Effector memory CD4-positive, alpha-beta T cell (primary cell): ENCODE measurements around the gene BMP8B.

Source experiments
- DNase-seq, 3 donors: peaks; one replicate each; pipeline ENCODE4 v3.0.0-alpha.2; 2020
- H3K27ac ChIP-seq: 2 replicates; pipeline ENCODE4 v1.7.0; 2013; ENCODE audit warnings: mild to moderate bottlenecking, low read length, moderate library complexity; ENCODE audit not compliant: insufficient read depth, poor library complexity, severe bottlenecking
- H3K27me3 ChIP-seq: replicated peaks from 2 replicates; pipeline ENCODE4 v1.7.0; 2013; ENCODE audit warnings: mild to moderate bottlenecking, low read length; ENCODE audit not compliant: insufficient read depth, control insufficient read depth, poor library complexity, severe bottlenecking
- H3K36me3 ChIP-seq: 2 replicates; pipeline ENCODE4 v1.7.0; 2013; ENCODE audit warnings: mild to moderate bottlenecking, low read length, moderate library complexity; ENCODE audit not compliant: control insufficient read depth, insufficient read depth
- H3K4me1 ChIP-seq: 2 replicates; pipeline ENCODE4 v1.7.0; 2013; ENCODE audit warnings: low read length, mild to moderate bottlenecking; ENCODE audit not compliant: control insufficient read depth, insufficient read depth, poor library complexity, severe bottlenecking
- H3K4me3 ChIP-seq: 2 replicates; pipeline ENCODE4 v1.7.0; 2013; ENCODE audit warnings: low read length, low read depth, mild to moderate bottlenecking; ENCODE audit not compliant: insufficient read depth, poor library complexity, severe bottlenecking
- H3K9me3 ChIP-seq: 2 replicates; pipeline ENCODE4 v1.7.0; 2013; ENCODE audit warnings: mild to moderate bottlenecking, low read length, moderate library complexity; ENCODE audit not compliant: control insufficient read depth

Gene BMP8B

DNA sequence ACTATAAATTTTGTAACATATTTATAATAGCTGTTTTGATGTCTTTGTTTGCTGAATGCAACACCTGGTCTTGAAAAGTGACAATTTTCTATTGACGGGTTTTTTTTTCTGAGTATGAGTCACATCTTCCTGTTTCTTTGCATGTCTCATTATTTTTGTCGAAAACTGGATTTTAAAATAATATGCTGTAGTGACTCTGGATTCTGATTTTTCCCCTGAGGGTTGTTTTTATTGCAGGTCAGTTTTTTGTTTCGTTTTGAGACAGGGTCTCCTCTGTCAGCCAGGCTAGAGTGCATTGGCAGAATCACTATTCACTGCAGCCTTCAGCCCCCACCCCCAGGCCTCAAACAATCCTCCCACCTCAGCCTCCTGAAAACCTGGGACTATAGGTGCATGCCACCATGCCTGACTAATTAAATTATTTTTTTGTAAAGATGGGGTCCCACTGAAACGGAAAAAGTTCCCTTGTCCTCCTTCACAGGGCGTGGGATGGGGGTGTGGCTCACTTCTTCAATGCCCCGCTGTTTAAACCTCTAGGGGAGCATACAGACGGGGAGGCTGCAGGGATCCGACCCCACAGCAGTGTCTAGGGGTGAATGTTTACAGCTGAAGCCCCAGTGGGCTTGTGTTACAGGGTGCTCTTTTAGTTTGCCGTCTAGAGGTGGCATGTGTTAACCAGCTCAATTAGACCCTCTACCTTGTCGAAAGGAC, 61.3 kb downstream of the BMP8B start:
- H3K27ac ChIP-seq: no peak overlapping the region
- DNase-seq: no peak
- H3K9me3 ChIP-seq: no peaks in the 10 kb centered on the region
- H3K4me3 ChIP-seq: no peak overlapping the region
- peaks cover 13% of the 10 kb centered on the region for H3K27me3 ChIP-seq
- no peaks in the 10 kb centered on the region for H3K4me1 ChIP-seq
- no peaks in the 10 kb centered on the region for H3K36me3 ChIP-seq

DNA sequence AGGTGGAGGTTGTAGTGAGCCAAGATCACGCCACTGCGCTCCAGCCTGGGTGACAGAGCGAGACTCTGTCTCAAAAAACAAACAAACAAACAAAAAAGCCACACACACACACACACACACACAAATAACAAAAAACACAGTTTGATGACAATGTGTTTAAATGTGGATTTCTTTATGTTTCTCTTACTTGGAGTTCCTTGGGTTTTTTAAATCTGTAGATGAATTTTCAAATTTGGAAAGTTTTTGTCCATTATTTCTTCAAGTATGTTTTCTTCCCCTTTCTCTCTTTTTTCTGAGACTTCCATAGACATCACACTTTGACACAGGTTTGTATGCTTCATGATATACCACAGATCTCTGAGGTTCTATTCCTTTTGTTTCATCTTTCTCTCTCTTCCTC, 62.1 kb downstream of the BMP8B start:
- DNase-seq: no peak
- Histone ChIP-seq H3K4me1 (no peaks in the 10 kb centered on the region), H3K9me3 (no peaks in the 10 kb centered on the region), H3K36me3 (no peaks in the 10 kb centered on the region), H3K4me3 (no peak overlapping the region), H3K27ac (no peak overlapping the region), H3K27me3 (peaks cover 13% of the 10 kb centered on the region)

DNA sequence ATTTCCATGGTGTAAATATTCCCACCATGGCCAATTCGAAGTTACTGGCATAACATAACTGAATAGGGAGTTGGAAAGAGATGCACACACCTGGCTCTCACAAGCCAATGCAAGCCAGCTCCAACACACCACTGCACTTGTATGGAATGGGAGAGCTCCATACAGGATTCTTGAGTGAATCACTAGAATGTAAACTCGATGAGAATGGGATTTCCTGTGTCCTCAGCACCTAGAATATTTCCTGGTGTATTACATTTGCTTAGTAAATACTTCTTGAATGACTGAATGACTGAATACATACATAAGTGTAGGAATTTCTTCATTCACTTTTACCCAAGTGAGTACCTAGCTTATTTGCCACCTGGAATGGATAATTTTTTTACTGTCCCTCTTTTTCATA, 66.2 kb downstream of the BMP8B start:
- Histone ChIP-seq H3K36me3 (no peaks in the 10 kb centered on the region), H3K27ac (no peak overlapping the region), H3K9me3 (no peaks in the 10 kb centered on the region), H3K4me3 (no peak overlapping the region), H3K27me3 (peaks cover 5% of the 10 kb centered on the region), H3K4me1 (no peaks in the 10 kb centered on the region)
- no peak for DNase-seq

DNA sequence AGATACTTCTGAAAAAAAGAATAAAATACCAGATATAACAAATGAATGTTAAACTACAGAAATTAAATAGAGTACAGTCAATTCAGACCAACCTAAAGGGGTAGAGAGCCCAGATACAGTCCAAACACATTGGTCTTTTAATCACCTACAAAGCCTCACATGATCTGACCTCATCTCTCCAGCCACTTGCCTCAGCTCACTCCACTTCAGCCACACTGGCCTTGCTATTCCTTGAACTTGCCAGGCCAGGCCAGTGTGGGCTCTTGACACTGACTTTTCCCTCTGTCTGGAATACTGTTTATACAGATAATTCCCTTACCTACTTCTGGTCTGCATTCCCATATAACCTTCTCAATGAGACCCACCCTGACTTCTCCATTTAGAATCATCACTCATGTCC, 67.0 kb downstream of the BMP8B start:
- Histone ChIP-seq H3K4me3 (no peak overlapping the region), H3K27ac (no peak overlapping the region), H3K9me3 (no peaks in the 10 kb centered on the region), H3K4me1 (no peaks in the 10 kb centered on the region), H3K36me3 (no peaks in the 10 kb centered on the region), H3K27me3 (peaks cover 5% of the 10 kb centered on the region)
- no peak for DNase-seq

DNA sequence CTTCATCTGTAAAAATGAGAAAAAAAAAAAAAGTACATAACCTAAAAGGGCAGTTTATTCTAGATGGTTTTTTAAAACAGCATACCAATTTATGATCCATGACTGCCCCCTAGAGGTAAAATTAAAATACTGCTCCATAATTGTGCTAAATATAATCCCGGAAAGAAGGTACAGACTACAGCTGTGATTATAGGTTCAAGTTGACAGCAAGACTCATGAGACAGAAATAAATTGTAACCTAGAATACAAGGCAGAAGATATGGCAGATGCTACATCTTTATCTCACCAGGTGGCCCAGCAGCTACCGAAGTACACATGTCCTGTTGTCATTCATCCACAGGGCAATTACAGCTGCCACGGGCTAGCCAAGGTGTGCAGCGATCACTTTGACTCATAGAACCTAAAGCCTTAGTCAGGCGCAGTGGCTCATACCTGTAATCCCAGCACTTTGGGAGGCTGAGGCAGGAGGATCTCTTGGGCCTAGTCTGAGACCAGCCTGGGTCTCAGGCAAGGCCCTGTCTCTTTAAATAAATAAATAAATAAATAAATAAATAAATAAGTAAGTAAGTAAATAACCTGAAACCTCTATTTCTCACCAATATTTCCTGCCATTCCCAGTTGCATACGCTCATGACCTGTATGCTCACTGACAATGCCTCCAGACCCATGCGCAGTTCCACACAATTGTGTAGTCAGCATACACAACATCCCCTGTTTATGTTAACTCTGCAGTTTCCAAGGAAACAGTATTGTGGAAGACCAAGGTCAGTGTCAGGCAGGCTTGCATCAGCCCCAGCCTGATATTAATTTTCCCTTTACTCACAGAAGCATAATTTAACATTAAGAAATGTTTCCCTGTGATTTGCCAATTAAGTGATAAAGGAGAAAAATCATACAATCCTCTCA, 68.3 kb downstream of the BMP8B start:
- Histone ChIP-seq H3K27ac (no peak overlapping the region), H3K9me3 (no peaks in the 10 kb centered on the region), H3K4me3 (no peak overlapping the region), H3K27me3 (no peaks in the 10 kb centered on the region), H3K36me3 (no peaks in the 10 kb centered on the region), H3K4me1 (no peaks in the 10 kb centered on the region)
- DNase-seq: no peak

DNA sequence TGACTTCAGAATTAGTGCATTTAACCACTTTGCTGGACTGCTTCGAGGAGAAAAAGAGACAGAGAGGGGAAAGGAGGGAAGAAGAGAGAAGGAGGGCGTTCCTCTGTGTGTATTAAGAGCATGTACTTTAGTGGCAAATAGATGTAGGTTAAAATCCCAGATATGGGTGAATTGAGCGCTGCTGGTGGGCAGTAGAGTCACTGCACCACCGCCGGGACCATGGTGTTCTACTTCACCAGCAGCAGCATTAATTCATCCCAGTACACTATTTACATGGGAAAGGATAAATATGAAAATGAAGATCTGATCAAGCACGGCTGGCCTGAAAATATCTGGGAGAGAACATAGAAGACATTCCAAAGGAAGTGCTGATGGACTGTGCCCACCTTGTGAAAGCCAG, 70.9 kb downstream of the BMP8B start:
- Histone ChIP-seq H3K36me3 (no peaks in the 10 kb centered on the region), H3K4me3 (no peak overlapping the region), H3K4me1 (no peaks in the 10 kb centered on the region), H3K27me3 (no peaks in the 10 kb centered on the region), H3K9me3 (no peaks in the 10 kb centered on the region), H3K27ac (no peak overlapping the region)
- DNase-seq: no peak

DNA sequence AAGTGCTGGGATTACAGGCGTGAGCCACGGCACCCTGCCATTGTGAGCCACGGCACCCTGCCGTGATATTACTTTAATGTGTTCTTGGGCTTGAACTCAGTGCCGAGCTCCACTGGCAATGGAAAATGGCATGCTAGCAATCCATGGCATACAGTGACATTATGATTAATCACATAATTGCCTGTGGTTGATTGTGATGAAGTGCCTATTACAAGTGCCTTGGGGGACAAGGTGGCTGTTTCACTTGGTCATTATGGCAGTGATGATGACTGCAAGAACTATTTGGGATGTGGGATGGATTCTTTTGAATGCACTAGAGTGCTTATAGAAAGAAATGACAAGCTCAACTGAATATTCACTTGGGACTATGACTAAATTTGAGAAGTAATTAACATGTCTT, 75.1 kb downstream of the BMP8B start:
- Histone ChIP-seq H3K27ac (no peak overlapping the region), H3K4me1 (no peaks in the 10 kb centered on the region), H3K9me3 (no peaks in the 10 kb centered on the region), H3K36me3 (no peaks in the 10 kb centered on the region), H3K27me3 (no peaks in the 10 kb centered on the region), H3K4me3 (no peak overlapping the region)
- DNase-seq: no peak

DNA sequence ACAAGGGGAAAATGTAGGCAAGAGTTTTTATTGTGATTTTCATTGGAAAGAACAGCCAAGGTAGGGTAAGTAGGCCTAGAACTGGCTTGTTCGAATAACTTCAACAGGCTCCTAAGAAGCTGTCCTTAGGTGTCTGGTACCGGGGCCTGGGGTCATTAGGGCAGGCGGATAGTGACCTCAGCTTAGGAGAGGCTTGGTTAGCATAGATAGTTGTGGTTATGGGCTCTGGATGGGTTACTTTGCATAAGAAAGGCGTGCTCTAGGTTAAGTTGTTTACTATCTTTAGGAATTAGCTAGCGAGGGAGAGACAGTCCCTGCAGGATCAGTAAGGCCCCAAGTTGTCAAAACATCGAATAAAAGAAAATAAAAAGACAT, 76.7 kb downstream of the BMP8B start:
- no peak for DNase-seq
- Histone ChIP-seq H3K27me3 (no peaks in the 10 kb centered on the region), H3K4me3 (no peak overlapping the region), H3K27ac (no peak overlapping the region), H3K9me3 (no peaks in the 10 kb centered on the region), H3K4me1 (no peaks in the 10 kb centered on the region), H3K36me3 (no peaks in the 10 kb centered on the region)

DNA sequence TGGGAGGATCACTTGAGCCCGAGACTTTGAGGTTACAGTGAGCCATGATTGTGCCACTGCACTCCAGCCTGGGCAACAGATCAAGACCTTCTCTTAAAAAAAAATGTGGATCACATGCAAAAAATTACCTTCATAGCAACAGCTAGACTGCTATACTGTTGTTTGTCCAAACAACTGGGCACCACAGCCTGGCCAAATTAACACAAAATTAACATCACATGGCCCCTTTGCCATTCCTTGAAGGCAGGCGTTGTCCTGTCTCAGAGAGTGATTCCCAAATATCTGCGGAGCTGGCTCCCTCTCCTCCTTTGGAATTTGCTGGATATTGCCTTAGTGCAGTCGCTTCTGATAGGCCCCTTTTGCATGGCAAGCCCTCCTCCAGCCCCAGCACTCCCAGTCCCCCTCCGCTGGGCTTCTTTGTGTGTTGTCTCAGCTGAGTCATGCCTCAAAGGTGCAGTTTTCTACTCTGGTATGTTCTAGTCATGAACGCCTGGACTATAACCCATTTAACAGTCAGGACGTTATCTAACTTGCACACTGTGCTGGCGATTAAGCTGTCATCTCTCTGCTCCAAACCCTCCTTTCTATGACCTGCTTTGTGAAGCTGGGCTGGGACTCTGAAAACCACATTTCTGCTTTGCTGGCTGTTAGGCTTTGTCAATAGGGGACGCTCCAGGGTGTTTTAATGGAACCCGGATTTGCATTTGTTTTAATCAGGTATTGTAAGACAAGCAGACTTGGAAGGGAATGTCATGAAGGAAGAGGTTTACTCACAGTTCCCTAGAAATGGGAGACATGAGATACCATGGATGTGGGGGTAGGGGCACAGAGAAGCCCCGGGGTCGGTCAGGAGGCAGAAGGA, 77.3 kb downstream of the BMP8B start:
- H3K4me3 ChIP-seq: no peak overlapping the region
- no peaks in the 10 kb centered on the region for H3K36me3 ChIP-seq
- no peaks in the 10 kb centered on the region for H3K9me3 ChIP-seq
- no peak for DNase-seq
- no peaks in the 10 kb centered on the region for H3K27me3 ChIP-seq
- no peak overlapping the region for H3K27ac ChIP-seq
- no peaks in the 10 kb centered on the region for H3K4me1 ChIP-seq
